ENCODE measurements around the gene HOXA10. TPM values are rescaled to one million over a fixed set of nuclear protein-coding genes. Genes with fewer than 3 reads are reported as not detected.

HOXA10 gene
- polyA plus RNA-seq, 1 donor = 137 TPM

DNA sequence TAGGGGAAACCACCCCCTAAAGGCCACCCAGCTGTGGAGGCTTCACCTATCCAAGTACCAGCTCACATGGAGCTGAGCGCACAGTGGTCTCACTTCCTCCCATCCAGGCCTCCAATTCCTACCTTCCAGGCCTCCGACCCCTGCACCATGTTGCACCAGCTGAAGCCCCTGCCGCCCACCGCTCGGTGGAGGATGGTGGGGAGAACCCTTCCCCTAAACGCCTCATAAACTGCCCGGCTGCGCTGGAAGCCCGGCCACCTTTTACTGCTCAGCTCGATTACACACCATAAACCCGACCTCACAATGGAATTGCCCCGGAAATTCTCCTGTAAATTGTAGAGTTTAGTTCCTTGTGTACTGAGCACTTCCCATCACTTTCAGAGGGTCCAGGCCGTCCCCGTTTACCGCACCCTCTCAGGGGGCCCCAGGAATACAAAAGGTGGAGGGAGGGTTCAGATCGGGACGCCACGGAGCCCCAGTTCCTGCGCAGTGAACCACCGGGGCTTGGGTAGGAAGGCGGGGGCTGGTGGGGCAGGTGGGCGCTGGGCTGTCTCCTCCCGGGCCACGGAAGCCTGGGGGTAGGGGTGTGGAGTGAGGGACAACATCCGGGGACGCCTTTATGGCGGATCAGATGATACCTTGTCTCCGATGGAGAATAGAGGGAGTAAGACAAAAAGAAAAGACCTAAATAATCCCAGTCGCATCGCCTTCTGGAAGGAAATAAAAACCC is 16.3 kb downstream of the HOXA10 start:
- DNase-seq = peak; percentile 86

GRCh38 chr7:27156916-27157701 is 17.0 kb downstream of the HOXA10 start:
- DNase-seq = no peak

GRCh38 chr7:27156508-27156898 is 17.6 kb downstream of the HOXA10 start, which contains the start of gene HOXA7:
TSS of gene HOXA7 (minus strand) at chr7:27156675. CDS start at chr7:27156545, 130 bp downstream.
- peak; percentile 91 for DNase-seq

- DNase-seq = no peak
Measured at GRCh38 chr7:27155816-27156507, 18.2 kb downstream of the HOXA10 start.

DNA sequence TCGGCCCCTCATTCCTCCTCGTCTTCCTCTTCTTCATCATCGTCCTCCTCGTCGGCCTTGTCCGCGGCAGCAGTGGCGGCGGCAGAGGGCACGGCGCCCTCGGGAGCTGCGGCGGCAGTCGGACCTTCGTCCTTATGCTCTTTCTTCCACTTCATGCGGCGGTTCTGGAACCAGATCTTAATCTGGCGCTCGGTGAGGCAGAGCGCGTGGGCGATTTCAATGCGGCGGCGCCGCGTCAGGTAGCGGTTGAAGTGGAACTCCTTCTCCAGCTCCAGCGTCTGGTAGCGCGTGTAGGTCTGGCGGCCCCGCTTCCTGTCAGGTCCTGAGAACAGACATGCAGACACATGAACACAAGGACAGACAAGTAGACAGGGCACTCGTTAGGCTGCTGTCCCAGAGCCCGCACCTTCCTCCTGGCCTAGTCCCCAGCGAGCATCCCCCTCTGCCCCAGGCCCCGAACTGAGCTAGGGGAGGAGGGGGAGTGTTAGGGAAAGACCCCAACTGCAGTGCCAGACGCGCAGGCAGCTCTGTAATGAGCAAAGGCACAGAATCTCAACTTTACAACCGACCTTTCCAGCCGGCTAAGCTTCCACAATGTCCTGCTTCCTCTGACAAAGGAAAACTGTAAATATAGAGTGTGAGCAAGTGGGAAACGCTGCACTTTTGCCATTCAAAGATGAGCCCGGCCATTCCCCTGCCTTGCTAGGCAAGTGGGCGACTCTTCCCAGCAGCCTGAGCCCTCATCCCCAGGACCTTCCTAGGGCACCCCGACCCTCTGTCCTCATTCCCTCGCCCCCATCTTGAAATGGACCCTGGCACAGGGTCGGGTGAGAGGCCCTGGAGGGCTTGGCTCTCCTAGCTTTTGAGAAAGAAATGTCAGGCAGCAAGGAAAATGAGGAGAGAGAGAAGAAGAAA is 19.0 kb downstream of the HOXA10 start:
- no peak for DNase-seq

- DNase-seq = no peak
Measured at GRCh38 chr7:27154369-27154768, 19.8 kb downstream of the HOXA10 start.

GRCh38 chr7:27153526-27153925 is 20.6 kb downstream of the HOXA10 start:
- DNase-seq = no peak

- no peak for DNase-seq
Measured at GRCh38 chr7:27152816-27153442, 21.2 kb downstream of the HOXA10 start.

DNA sequence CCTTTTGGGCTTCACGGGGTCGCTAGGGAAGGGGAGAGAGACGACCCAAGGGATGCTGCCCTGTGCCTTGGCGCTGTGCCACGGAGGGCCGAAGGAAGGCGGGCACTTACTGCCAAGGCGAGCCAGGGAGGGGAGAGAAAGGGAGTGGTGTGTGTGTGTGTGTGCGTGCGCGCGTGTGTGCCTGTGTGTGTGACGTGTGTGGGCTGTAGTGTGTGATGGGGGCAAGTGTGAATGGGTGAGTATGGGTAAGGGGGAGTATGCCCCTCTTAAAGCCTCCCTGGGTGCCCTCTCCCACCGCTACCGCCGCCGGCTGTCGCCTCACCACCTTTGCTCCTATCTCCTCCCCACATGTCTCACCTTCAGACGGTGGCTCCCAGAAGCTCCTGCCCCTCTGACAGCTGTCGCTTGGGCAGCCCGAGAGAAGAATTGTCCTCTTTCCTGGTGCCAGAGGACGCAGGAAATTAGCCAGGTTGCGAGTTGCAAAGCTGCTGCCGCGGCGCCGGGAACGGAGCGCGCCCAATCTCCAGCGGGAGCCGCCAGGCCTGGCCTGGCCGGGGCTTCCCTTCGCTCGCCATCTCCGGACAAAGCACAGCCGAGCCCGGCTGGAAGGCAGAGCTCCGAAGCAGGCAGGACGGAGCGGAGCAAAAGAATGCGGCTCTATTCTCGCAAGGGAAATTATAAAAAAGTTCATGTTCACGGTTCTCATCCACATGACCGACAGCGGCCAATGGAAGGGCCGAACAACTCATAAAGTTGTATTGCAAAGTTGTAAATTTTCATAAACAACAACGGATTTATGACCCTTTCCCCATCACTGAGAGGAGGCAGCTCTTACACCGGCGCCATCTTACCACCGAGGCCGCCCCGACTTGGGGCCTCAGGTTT is 21.9 kb downstream of the HOXA10 start, which contains the start of gene HOXA3:
TSS of gene HOXA3 (minus strand) at position 653 of the 885 bp plus-strand sequence. CDS start 41,943 bp downstream, outside the sequence.
- peak; percentile 94 for DNase-seq

- DNase-seq = no peak
Measured at GRCh38 chr7:27151341-27151930, 22.7 kb downstream of the HOXA10 start.

- DNase-seq = peak; percentile 80
Measured at GRCh38 chr7:27150568-27151340, 23.4 kb downstream of the HOXA10 start.

DNA sequence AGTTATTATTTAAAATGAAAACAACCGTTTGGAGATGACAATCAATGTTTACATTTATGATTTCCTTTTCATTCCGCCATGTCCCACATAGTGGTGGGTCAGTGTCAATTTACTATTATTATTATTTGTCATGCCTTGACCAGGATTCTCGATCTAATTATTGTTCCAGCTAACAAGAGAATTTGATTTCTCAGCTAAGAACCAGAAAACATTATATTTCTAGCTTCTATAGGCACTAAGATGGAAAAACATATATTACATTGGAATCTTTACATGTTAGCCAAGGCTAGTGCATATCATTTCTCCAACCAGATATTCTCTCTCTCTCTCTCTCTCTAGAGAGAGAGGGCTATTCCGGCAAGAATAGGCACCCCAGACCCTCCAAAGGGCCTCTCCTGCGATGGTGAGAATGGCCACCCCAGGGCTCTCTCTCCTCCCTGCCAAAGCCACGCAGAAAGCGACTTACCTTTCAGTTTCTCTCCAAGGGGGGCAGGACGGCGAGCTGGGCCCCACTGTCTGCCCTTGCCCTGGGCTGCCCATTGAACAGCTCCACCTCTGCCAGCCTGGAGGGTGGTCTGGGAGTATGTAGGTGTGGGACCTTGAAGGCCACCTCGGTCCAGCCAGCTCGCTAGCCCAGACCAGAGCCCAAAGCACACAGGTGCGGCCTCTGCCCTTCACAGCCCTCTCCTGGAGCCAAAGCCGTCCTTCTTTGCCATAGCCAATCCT is 24.1 kb downstream of the HOXA10 start:
- DNase-seq = no peak

- no peak for DNase-seq
Measured at GRCh38 chr7:27148756-27149641, 25.1 kb downstream of the HOXA10 start.

- no peak for DNase-seq
Measured at GRCh38 chr7:27148031-27148755, 25.9 kb downstream of the HOXA10 start.

- no peak for DNase-seq
Measured at GRCh38 chr7:27147199-27148030, 26.7 kb downstream of the HOXA10 start, which contains the start of gene HOXA6. TSS of gene HOXA6 (minus strand) at chr7:27147774. CDS start at chr7:27147749, 25 bp downstream.
